ENCODE data around the gene SHBG.
A peak's percentile ranks its signal among the peaks of the same experiment; 100 is the strongest.
"Not testable (repeated sequence)": the region's sequence is repeated elsewhere in the genome, so short reads cannot be mapped to it uniquely, and the experiment has no call there.

The SHBG gene

GRCh38 chr17:7629939-7630571, at the start of gene SHBG:
SHBG (plus strand) TSS chr17:7630135; CDS start chr17:7630173, 38 bp downstream.
- DNase-seq: no peak

- DNase-seq: no peak
Measured at GRCh38 chr17:7580604-7581575, 49.0 kb upstream of the SHBG start.

GRCh38 chr17:7582396-7583252, 47.3 kb upstream of the SHBG start:
- no peak for DNase-seq

- peak; percentile 97 for DNase-seq
Measured at GRCh38 chr17:7583253-7584109, 46.5 kb upstream of the SHBG start, which contains the start of gene MPDU1. MPDU1 (plus strand) TSS chr17:7583852; CDS start chr17:7583863, 11 bp downstream.

GRCh38 chr17:7586673-7587419, 43.1 kb upstream of the SHBG start:
- DNase-seq: no peak

- peak; percentile 81 for DNase-seq
Measured at GRCh38 chr17:7587420-7588151, 42.3 kb upstream of the SHBG start.

- DNase-seq: no peak
Measured at GRCh38 chr17:7588553-7589203, 41.3 kb upstream of the SHBG start.

GRCh38 chr17:7589204-7589868, 40.6 kb upstream of the SHBG start:
- peak; percentile 74 for DNase-seq

GRCh38 chr17:7589891-7590691, 39.8 kb upstream of the SHBG start, which contains the start of gene SOX15:
SOX15 (minus strand) TSS chr17:7590094; CDS start chr17:7589676, 418 bp downstream.
- DNase-seq: no peak

GRCh38 chr17:7590743-7591142, 39.2 kb upstream of the SHBG start:
- no peak for DNase-seq

- no peak for DNase-seq
Measured at GRCh38 chr17:7591596-7591995, 38.3 kb upstream of the SHBG start.

GRCh38 chr17:7592422-7593021, 37.4 kb upstream of the SHBG start:
- DNase-seq: no peak

GRCh38 chr17:7593296-7593695, 36.6 kb upstream of the SHBG start:
- no peak for DNase-seq

GRCh38 chr17:7597561-7597960, 32.4 kb upstream of the SHBG start:
- not testable (repeated sequence) for DNase-seq

GRCh38 chr17:7606280-7606679, 23.7 kb upstream of the SHBG start:
- DNase-seq: no peak

GRCh38 chr17:7610641-7611040, 19.3 kb upstream of the SHBG start:
- DNase-seq: no peak

GRCh38 chr17:7611635-7612293, 18.2 kb upstream of the SHBG start:
- DNase-seq: no peak

Measured in MV-4-11 (cell line).